Measurements from ENCODE around the gene NFKBIB.

- TF ChIP-seq EP300 (conservative IDR thresholded peaks at IDR 0.05; ENCODE audit: poor library complexity, severe bottlenecking), result no peak
- no peak for TF ChIP-seq CTCF (IDR thresholded peaks at IDR 0.05; ENCODE audit: poor library complexity, severe bottlenecking)
- no peak for TF ChIP-seq REST (IDR thresholded peaks at IDR 0.05; ENCODE audit: borderline replicate concordance)
- TF ChIP-seq TAF1 (IDR thresholded peaks at IDR 0.05; ENCODE audit: low read depth), result no peak
- TF ChIP-seq RAD21 (conservative IDR thresholded peaks at IDR 0.05), result peak; percentile 18
- no peak for TF ChIP-seq EZH2 (IDR thresholded peaks at IDR 0.05; ENCODE audit: borderline replicate concordance, insufficient read depth, low read length, poor library complexity, severe bottlenecking)
- TF ChIP-seq POLR2AphosphoS5 (IDR thresholded peaks at IDR 0.05), result peak; percentile 6
These were observed 47.3 kb upstream of the NFKBIB start for GRCh38 chr19:38852231-38853044.
